Measurements from ENCODE around the gene ZNF292.

- no peak for TF ChIP-seq CTCF (IDR thresholded peaks at IDR 0.05)
- no peak for TF ChIP-seq POLR2A (IDR thresholded peaks at IDR 0.05)
These were observed 27.6 kb downstream of the ZNF292 start for GRCh38 chr6:87182940-87183339.
